B cell (primary cell): ENCODE measurements around the gene FAM78B. TPM values are rescaled to one million over a fixed set of nuclear protein-coding genes. Genes with fewer than 3 reads are reported as not detected.

Experiments
- ATAC-seq: fragments of 200-7000 bp; cut with Tn5 transposase; one replicate; pipeline ENCODE4 v1.10.0; 2021; ENCODE audit warnings: low read depth, mild to moderate bottlenecking, moderate number of reproducible peaks, moderate library complexity
- CTCF ChIA-PET: fragments of 350-600 bp; sonication (Branson Sonifier 250); formaldehyde crosslinking; loops from one replicate; lab custom pipeline; 2021; ENCODE audit warnings: antibody characterized with exemption, inconsistent platforms; lab: Charles Lee
- POLR2A ChIA-PET: fragments of 350-600 bp; sonication (Branson Sonifier 250); formaldehyde crosslinking; loops from one replicate; lab custom pipeline; 2021; ENCODE audit warnings: antibody characterized with exemption; lab: Charles Lee
- DNase-seq: peaks from one replicate; pipeline ENCODE4 v3.0.0; 2013
- H2AFZ ChIP-seq: 2 replicates; pipeline ENCODE4 v1.6.1; 2012; ENCODE audit warnings: mild to moderate bottlenecking, low read depth, low read length; ENCODE audit not compliant: insufficient read depth, poor library complexity, severe bottlenecking
- H3K27ac ChIP-seq, 2 donors: 1 replicate in 1 of 2; 2 replicates in 1 of 2; pipeline ENCODE4 v1.5.1; 2012 to 2013; ENCODE audit warnings: low read length in 2 of 2, mild to moderate bottlenecking in 2 of 2, moderate library complexity in 1 of 2
- H3K27me3 ChIP-seq, 4 experiments: fragments of 200-600 bp in 1 of 4; sonication (generic) in 1 of 4; replicated peaks in 1 of 4; 1 replicate in 2 of 4; 2 replicates in 2 of 4; pipeline versions ENCODE4 v1.6.1 to v1.7.0; 2013 to 2016; ENCODE audit warnings: low read length in 3 of 4, mild to moderate bottlenecking in 2 of 4, mixed read lengths in 1 of 4, moderate library complexity in 1 of 4; ENCODE audit not compliant: insufficient read depth in 4 of 4, control insufficient read depth in 3 of 4; ENCODE audit errors: control extremely low read depth in 1 of 4
- H3K36me3 ChIP-seq, 2 experiments: replicated peaks in 1 of 2; 1 replicate in 1 of 2; 2 replicates in 1 of 2; pipeline versions ENCODE4 v1.6.1 to v1.7.1; 2013; ENCODE audit warnings: low read length in 1 of 2; ENCODE audit not compliant: insufficient read depth in 2 of 2, control insufficient read depth in 1 of 2; ENCODE audit errors: control extremely low read depth in 1 of 2, extremely low read depth in 1 of 2
- H3K4me1 ChIP-seq, 2 donors: fragments of 200-600 bp in 1 of 2; sonication (generic) in 1 of 2; 1 replicate in 1 of 2; 2 replicates in 1 of 2; pipeline versions ENCODE4 v1.5.1 to v1.6.1; 2013 to 2017; ENCODE audit warnings: low read length in 2 of 2; ENCODE audit not compliant: control insufficient read depth in 2 of 2, insufficient read depth in 2 of 2
- H3K4me2 ChIP-seq: replicated peaks from 2 replicates; pipeline ENCODE3; 2012; ENCODE audit warnings: mild to moderate bottlenecking, low read depth, low read length; ENCODE audit not compliant: poor library complexity, severe bottlenecking
- H3K4me3 ChIP-seq, 5 experiments: fragments of 200-600 bp in 1 of 5; sonication (generic) in 1 of 5; 1 replicate in 3 of 5; 2 replicates in 2 of 5; pipeline versions ENCODE4 v1.5.1 to v1.7.0; 2011 to 2016; ENCODE audit warnings: low read length in 4 of 5, mild to moderate bottlenecking in 4 of 5, low read depth in 2 of 5, control low read depth in 1 of 5, moderate library complexity in 1 of 5; ENCODE audit not compliant: insufficient read depth in 1 of 5; ENCODE audit errors: control extremely low read depth in 1 of 5, extremely low read depth in 1 of 5
- H3K79me2 ChIP-seq: fragments of 200-600 bp; sonication (generic); one replicate; pipeline ENCODE4 v1.6.0; 2016; ENCODE audit warnings: low read length; ENCODE audit not compliant: control insufficient read depth, insufficient read depth
- H3K9ac ChIP-seq: fragments of 200-600 bp; sonication (generic); 2 replicates; pipeline ENCODE4 v1.6.1; 2017; ENCODE audit warnings: mild to moderate bottlenecking, low read length, moderate library complexity
- H3K9me3 ChIP-seq, 3 donors: one replicate each; pipeline versions ENCODE4 v1.6.1 to v1.7.1; 2013; ENCODE audit warnings: low read length in 2 of 3; ENCODE audit not compliant: control insufficient read depth in 2 of 3, insufficient read depth in 1 of 3; ENCODE audit errors: control extremely low read depth in 1 of 3
- H4K20me1 ChIP-seq: 2 replicates; pipeline ENCODE4 v1.6.0; 2012; ENCODE audit warnings: mild to moderate bottlenecking, low read length; ENCODE audit not compliant: insufficient read depth, control insufficient read depth, poor library complexity, severe bottlenecking
- H3K27ac Mint-ChIP-seq: one replicate; pipeline ENCODE4 v1.8.0; 2021; ENCODE audit warnings: mixed read lengths
- H3K27me3 Mint-ChIP-seq: one replicate; pipeline ENCODE4 v1.8.0; 2021; ENCODE audit warnings: mixed read lengths
- H3K4me1 Mint-ChIP-seq: one replicate; pipeline ENCODE4 v1.8.0; 2021; ENCODE audit warnings: mixed read lengths
- H3K4me3 Mint-ChIP-seq: one replicate; pipeline ENCODE4 v1.8.0; 2021; ENCODE audit warnings: mixed read lengths
- H3K9me3 Mint-ChIP-seq: one replicate; pipeline ENCODE4 v1.8.0; 2022; ENCODE audit warnings: mixed read lengths; ENCODE audit not compliant: insufficient read depth
- EZH2 ChIP-seq: IDR thresholded peaks from 2 replicates; pipeline ENCODE4 v1.6.1; 2012; ENCODE audit warnings: borderline replicate concordance, low read depth, mild to moderate bottlenecking, moderate library complexity, low read length; ENCODE audit not compliant: insufficient read depth, poor library complexity, severe bottlenecking
- WGBS: methylation state at CpG from one replicate; pipeline ENCODE4 v1.1.5; 2013; ENCODE audit warnings: missing lambda C conversion rate; ENCODE audit not compliant: insufficient coverage; 5-methylcytosine and 5-hydroxymethylcytosine counted together
- intact Hi-C: fragments of 100-400 bp; cut with micrococcal nuclease; formaldehyde crosslinking; loops from one replicate; pipeline ENCODE4 v1.10.0; 2022
- polyA plus RNA-seq: library from polyadenylated mRNA; depleted of rRNA; stranded (reverse); fragments of >200 nt; gene quantifications from 2 replicates; pipeline ENCODE4 v1.2.3, GENCODE V29; 2012
- total RNA-seq, 2 donors: library from RNA; stranded (reverse); fragments of 120-200 nt in 1 of 2; gene quantifications; 1 replicate in 1 of 2; 2 replicates in 1 of 2; pipeline versions ENCODE4 v1.2.3 to v1.2.4, GENCODE V29; 2013 to 2022
- TF ChIP-seq, protein P1 (sequence below): fragments of 200-600 bp; IDR thresholded peaks from one replicate; pipeline ENCODE4 v1.8.0; 2022; ENCODE audit warnings: antibody characterized with exemption, mild to moderate bottlenecking

The FAM78B gene
- total and polyA plus RNA-seq, 2 donors (not counting 1 experiment from before 2014, with no cell fraction given) = 0.22 to 0.81 TPM

DNA sequence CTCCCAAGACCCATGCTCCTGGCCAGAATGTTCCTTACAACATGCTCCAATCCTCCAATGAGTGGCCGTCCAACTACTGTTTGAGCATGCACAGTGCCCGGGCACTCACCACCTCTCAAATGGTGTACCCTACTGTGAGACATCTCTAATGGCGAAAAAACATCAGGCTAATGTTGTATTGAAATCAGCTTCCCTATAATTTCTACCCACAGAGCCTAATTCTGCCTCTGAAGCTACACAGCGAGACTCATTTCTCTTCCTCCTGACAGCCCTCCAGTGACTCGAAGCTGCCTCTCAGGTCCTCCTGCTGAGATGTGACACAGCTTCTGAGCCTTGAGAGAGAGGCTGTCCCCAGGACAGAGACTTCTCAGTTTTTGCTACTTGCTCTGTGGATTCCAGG, 130.7 kb downstream of the FAM78B start:
- no peak for DNase-seq
- H3K9me3 Mint-ChIP-seq = no peaks in the 10 kb centered on the region
- TF ChIP-seq, protein P1, sequence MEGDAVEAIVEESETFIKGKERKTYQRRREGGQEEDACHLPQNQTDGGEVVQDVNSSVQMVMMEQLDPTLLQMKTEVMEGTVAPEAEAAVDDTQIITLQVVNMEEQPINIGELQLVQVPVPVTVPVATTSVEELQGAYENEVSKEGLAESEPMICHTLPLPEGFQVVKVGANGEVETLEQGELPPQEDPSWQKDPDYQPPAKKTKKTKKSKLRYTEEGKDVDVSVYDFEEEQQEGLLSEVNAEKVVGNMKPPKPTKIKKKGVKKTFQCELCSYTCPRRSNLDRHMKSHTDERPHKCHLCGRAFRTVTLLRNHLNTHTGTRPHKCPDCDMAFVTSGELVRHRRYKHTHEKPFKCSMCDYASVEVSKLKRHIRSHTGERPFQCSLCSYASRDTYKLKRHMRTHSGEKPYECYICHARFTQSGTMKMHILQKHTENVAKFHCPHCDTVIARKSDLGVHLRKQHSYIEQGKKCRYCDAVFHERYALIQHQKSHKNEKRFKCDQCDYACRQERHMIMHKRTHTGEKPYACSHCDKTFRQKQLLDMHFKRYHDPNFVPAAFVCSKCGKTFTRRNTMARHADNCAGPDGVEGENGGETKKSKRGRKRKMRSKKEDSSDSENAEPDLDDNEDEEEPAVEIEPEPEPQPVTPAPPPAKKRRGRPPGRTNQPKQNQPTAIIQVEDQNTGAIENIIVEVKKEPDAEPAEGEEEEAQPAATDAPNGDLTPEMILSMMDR = no peak
- TF ChIP-seq EZH2 = no peak
- Histone ChIP-seq H3K4me2 (no peak overlapping the region), H3K27ac (no peak overlapping the region), H3K36me3 (no peaks in the 10 kb centered on the region), H3K79me2 (no peaks in the 10 kb centered on the region), H3K9me3 (peaks cover 0 to 3% (median 0%) of the 10 kb centered on the region in 3 donors), H3K9ac (no peak overlapping the region), H2AFZ (no peak overlapping the region), H4K20me1 (no peaks in the 10 kb centered on the region), H3K27me3 (peaks cover 0 to 2% (median 0%) of the 10 kb centered on the region in 4 experiments), H3K4me3 (no peak overlapping the region), H3K4me1 (no peaks in the 10 kb centered on the region)
- 87% methylated on average over 5 of the region's 5 CpGs for WGBS
- H3K27me3 Mint-ChIP-seq = peaks cover 20% of the 10 kb centered on the region
- no peak for ATAC-seq
- ChIA-PET POLR2A (no interaction called here), CTCF (no interaction called here)
- H3K27ac Mint-ChIP-seq = no peak overlapping the region
- no peaks in the 10 kb centered on the region for H3K4me1 Mint-ChIP-seq
- no peak overlapping the region for H3K4me3 Mint-ChIP-seq
- intact Hi-C loops = no loop called here

DNA sequence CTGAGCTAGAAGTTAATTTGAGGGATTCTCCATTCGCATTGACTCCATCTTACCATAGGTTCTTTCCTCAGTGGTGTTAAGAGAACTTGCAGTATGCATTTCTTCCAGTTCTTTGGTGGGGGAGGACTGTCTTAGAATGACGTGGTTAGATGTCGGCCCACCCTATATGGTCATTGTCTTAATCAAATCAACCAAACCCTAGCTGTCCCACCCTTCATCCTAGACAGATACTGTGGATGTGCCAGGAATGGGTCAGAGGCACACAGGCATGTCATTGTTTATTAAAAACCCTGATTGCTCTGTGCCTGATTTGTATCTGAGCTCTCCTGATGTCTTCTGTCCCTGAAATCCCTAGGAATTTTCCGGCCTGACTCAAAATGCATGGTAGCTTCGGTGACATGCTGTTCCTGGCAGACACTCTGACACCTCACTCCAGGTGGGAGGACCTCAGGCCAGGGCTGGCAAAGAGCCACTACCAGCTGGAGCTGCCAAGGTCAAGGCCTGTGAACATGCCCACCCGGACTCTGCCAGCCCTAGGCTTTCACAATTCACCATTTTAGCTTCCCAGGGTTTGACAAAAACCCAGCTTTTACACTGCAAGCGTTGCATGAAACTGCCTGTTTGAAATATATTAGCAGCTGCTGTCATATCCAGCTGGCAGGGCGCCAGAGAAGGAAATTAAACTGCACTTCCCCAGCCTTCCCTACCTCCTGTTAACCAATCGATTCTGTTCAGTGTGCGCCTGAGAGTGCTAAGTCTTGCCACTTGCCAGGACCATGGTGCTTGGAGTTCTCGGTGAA, 134.0 kb downstream of the FAM78B start:
- no peak overlapping the region for H3K4me2 ChIP-seq
- H2AFZ ChIP-seq = no peak overlapping the region
- POLR2A ChIA-PET = no interaction called here
- no peak for TF ChIP-seq EZH2
- TF ChIP-seq, protein P1 = no peak
- no peak overlapping the region for H3K9ac ChIP-seq
- Mint-ChIP-seq H3K4me1 (no peaks in the 10 kb centered on the region), H3K4me3 (no peak overlapping the region), H3K27me3 (peaks cover 21% of the 10 kb centered on the region), H3K9me3 (no peaks in the 10 kb centered on the region), H3K27ac (no peak overlapping the region)
- ATAC-seq = no peak
- H3K27ac ChIP-seq = no peak overlapping the region
- H3K4me1 ChIP-seq = no peaks in the 10 kb centered on the region
- H3K9me3 ChIP-seq = peaks cover 0 to 3% (median 0%) of the 10 kb centered on the region in 3 donors
- no peaks in the 10 kb centered on the region for H3K79me2 ChIP-seq
- no peak for DNase-seq
- no peaks in the 10 kb centered on the region for H4K20me1 ChIP-seq
- WGBS = 86% methylated on average over 8 of the region's 11 CpGs
- intact Hi-C loops = no loop called here
- CTCF ChIA-PET = no interaction called here
- H3K27me3 ChIP-seq = peaks cover 0 to 6% (median 0%) of the 10 kb centered on the region in 4 experiments
- no peaks in the 10 kb centered on the region for H3K36me3 ChIP-seq
- no peak overlapping the region for H3K4me3 ChIP-seq
